ENCODE results near the gene SCN1A. TPM values are rescaled to one million over a fixed set of nuclear protein-coding genes. Genes with fewer than 3 reads are reported as not detected.

Gene SCN1A
- total RNA-seq, 4 donors from 2014 or later = not detected

GRCh38 chr2:165967746-165968145 lies 160.1 kb downstream of the SCN1A start:
- TF ChIP-seq CTCF (IDR thresholded peaks at IDR 0.05) (no peak), EP300 (IDR thresholded peaks at IDR 0.05) (no peak), POLR2A (IDR thresholded peaks at IDR 0.05) (no peak)
- WGBS, 2 donors = 88 to 93% methylated on average over 3 of the region's 3 CpGs
- H3K9me3 ChIP-seq = no peaks in the 10 kb centered on the region
- DNase-seq (ENCODE audit: low spot score in 2 of 2) = no peak
- no peak overlapping the region for H3K4me3 ChIP-seq
- H3K4me1 ChIP-seq = no peaks in the 10 kb centered on the region
- H3K27ac ChIP-seq = no peak overlapping the region
- H3K36me3 ChIP-seq = no peaks in the 10 kb centered on the region
- no peaks in the 10 kb centered on the region for H3K27me3 ChIP-seq

- 95 to 97% methylated on average over 4 of the region's 4 CpGs for WGBS, 2 donors
- Histone ChIP-seq H3K36me3 (no peaks in the 10 kb centered on the region), H3K27ac (no peak overlapping the region)
These were observed 166.0 kb downstream of the SCN1A start for GRCh38 chr2:165961818-165962217.

GRCh38 chr2:165959371-165959770 lies 168.4 kb downstream of the SCN1A start:
- 42 to 43% methylated on average over 4 of the region's 4 CpGs for WGBS, 2 donors
- Histone ChIP-seq H3K4me1 (peaks cover 0 to 14% (median 3%) of the 10 kb centered on the region in 4 donors), H3K36me3 (no peaks in the 10 kb centered on the region)

More at GRCh38 chr2:165961818-165962217, 166.0 kb downstream of the SCN1A start:
- H3K4me3 ChIP-seq = no peak overlapping the region
- DNase-seq (ENCODE audit: low spot score in 2 of 2) = no peak
- H3K9me3 ChIP-seq = no peaks in the 10 kb centered on the region
- no peaks in the 10 kb centered on the region for H3K27me3 ChIP-seq
- H3K4me1 ChIP-seq = no peaks in the 10 kb centered on the region
- TF ChIP-seq CTCF (IDR thresholded peaks at IDR 0.05) (no peak), EP300 (IDR thresholded peaks at IDR 0.05) (no peak), POLR2A (IDR thresholded peaks at IDR 0.05) (no peak)

GRCh38 chr2:165958313-165958960 lies 169.4 kb downstream of the SCN1A start:
- no peak for DNase-seq (ENCODE audit: low spot score in 2 of 2)
- WGBS, 2 donors = 92 to 97% methylated on average over 3 of the region's 3 CpGs

More at GRCh38 chr2:165959371-165959770, 168.4 kb downstream of the SCN1A start:
- Histone ChIP-seq H3K4me3 (no peak overlapping the region), H3K9me3 (no peaks in the 10 kb centered on the region), H3K27ac (no peak overlapping the region), H3K27me3 (no peaks in the 10 kb centered on the region)
- no peak for TF ChIP-seq EP300 (IDR thresholded peaks at IDR 0.05)
- no peak for TF ChIP-seq CTCF (IDR thresholded peaks at IDR 0.05)
- no peak for TF ChIP-seq POLR2A (IDR thresholded peaks at IDR 0.05)
- no peak for DNase-seq (ENCODE audit: low spot score in 2 of 2)

More at GRCh38 chr2:165958313-165958960, 169.4 kb downstream of the SCN1A start:
- H3K4me3 ChIP-seq = no peak overlapping the region
- H3K36me3 ChIP-seq = no peaks in the 10 kb centered on the region
- no peak for TF ChIP-seq EP300 (IDR thresholded peaks at IDR 0.05)
- no peak for TF ChIP-seq POLR2A (IDR thresholded peaks at IDR 0.05)
- no peak for TF ChIP-seq CTCF (IDR thresholded peaks at IDR 0.05)
- H3K4me1 ChIP-seq = peaks cover 0 to 16% (median 4%) of the 10 kb centered on the region in 4 donors
- no peaks in the 10 kb centered on the region for H3K9me3 ChIP-seq
- no peak overlapping the region for H3K27ac ChIP-seq
- H3K27me3 ChIP-seq = no peaks in the 10 kb centered on the region

Measured in tibial nerve (tissue), 4 donors.